ENCODE data around the gene SLC22A5. TPM values are rescaled to one million over a fixed set of nuclear protein-coding genes. Genes with fewer than 3 reads are reported as not detected.

Gene SLC22A5
- total RNA-seq, 1 experiment from 2014 or later, result 3.6 TPM

GRCh38 chr5:132387640-132388117 is 18.2 kb downstream of the SLC22A5 start (continued):
- TF ChIP-seq ERG (CRISPR knock-in tag; IDR thresholded peaks at IDR 0.05) (no peak), ATF2 (CRISPR knock-in tag; IDR thresholded peaks at IDR 0.05; ENCODE audit: borderline replicate concordance, low read depth) (no peak), NFE2L1 (CRISPR knock-in tag; IDR thresholded peaks at IDR 0.05) (no peak), ELF4 (CRISPR knock-in tag; IDR thresholded peaks at IDR 0.05; ENCODE audit: low read depth) (no peak), AFF4 (CRISPR knock-in tag; IDR thresholded peaks at IDR 0.05; ENCODE audit: borderline replicate concordance) (no peak), TCF7 (CRISPR knock-in tag; IDR thresholded peaks at IDR 0.05; ENCODE audit: low read depth) (no peak), PRDM15 (CRISPR knock-in tag; IDR thresholded peaks at IDR 0.05) (no peak), IRF2 (CRISPR knock-in tag; IDR thresholded peaks at IDR 0.05; ENCODE audit: borderline replicate concordance, low read depth) (no peak), E2F4 (CRISPR knock-in tag; IDR thresholded peaks at IDR 0.05; ENCODE audit: borderline replicate concordance, low read depth) (no peak), RORB (CRISPR knock-in tag; IDR thresholded peaks at IDR 0.05) (no peak), EMX1 (CRISPR knock-in tag; IDR thresholded peaks at IDR 0.05) (no peak)

GRCh38 chr5:132388244-132389050 is 18.9 kb downstream of the SLC22A5 start:
- Mint-ChIP-seq H3K9me3 (no peaks in the 10 kb centered on the region), H3K4me1 (peaks cover 8% of the 10 kb centered on the region), H3K27ac (no peak overlapping the region), H3K4me3 (no peak overlapping the region), H3K27me3 (ENCODE audit: low read depth) (no peaks in the 10 kb centered on the region), H3K36me3 (no peaks in the 10 kb centered on the region)
- ATAC-seq, result no peak
- CTCF ChIA-PET, result interaction anchor here (0.7 to 4.2 kb wide), 9 partner anchors 23 to 150 kb away, joined by 4 to 62 read pairs (median 8); partner anchors contain the start of genes IRF1 and SLC22A4
- DNase-seq (ENCODE audit: low spot score), result no peak
- POLR2A ChIA-PET, result no interaction called here
- no peak for TF ChIP-seq NFYB (CRISPR knock-in tag; conservative IDR thresholded peaks at IDR 0.05; ENCODE audit: low read depth)
- TF ChIP-seq PRRX2 (CRISPR knock-in tag; IDR thresholded peaks at IDR 0.05), result no peak
- TF ChIP-seq IRF2 (CRISPR knock-in tag; IDR thresholded peaks at IDR 0.05; ENCODE audit: borderline replicate concordance, low read depth), result no peak
- TF ChIP-seq ATF2 (CRISPR knock-in tag; IDR thresholded peaks at IDR 0.05; ENCODE audit: borderline replicate concordance, low read depth), result no peak
- no peak for TF ChIP-seq E2F4 (CRISPR knock-in tag; IDR thresholded peaks at IDR 0.05; ENCODE audit: borderline replicate concordance, low read depth)
- TF ChIP-seq FOXP4 (CRISPR knock-in tag; IDR thresholded peaks at IDR 0.05), result no peak

Measured in WTC11 (cell line).